Gastroesophageal sphincter (tissue), 3 donors: ENCODE data around the gene GCN1.

Source experiments
- CTCF ChIP-seq, 4 experiments: fragments of 200-600 bp in 2 of 4; fragments of 450-650 bp in 2 of 4; sonication (generic) in 1 of 4; IDR thresholded peaks; one replicate each; pipeline ENCODE4 v1.5.1; 2017 to 2019; ENCODE audit warnings: antibody characterized with exemption in 4 of 4, mild to moderate bottlenecking in 2 of 4, moderate library complexity in 2 of 4
- POLR2A ChIP-seq, 2 donors: fragments of 450-650 bp; IDR thresholded peaks; one replicate each; pipeline ENCODE4 v1.6.1; 2017; ENCODE audit warnings: antibody characterized with exemption in 2 of 2, mild to moderate bottlenecking in 2 of 2, moderate library complexity in 1 of 2

DNA sequence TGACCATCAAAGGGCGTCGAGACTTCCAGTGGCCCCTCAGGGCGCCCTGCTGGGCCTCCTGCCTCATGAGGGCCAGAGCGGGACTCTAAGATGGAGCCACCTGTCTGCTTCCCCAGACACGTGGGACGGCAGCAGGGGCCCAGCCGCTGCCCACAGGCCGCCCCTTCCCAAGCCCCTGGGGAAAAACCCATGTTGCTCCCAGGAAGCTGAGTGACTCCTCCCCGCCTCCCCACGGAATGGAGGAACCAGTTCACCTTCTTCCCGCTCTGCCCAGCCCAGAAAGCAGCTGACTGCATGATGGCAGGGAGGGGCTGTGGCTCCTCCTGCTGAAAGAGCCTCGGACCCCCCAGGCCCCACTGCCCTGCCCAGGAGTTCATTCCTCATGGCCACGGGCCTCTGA lies 92.9 kb downstream of the GCN1 start:
- no peak for TF ChIP-seq CTCF (IDR thresholded peaks at IDR 0.05)
- no peak for TF ChIP-seq POLR2A (IDR thresholded peaks at IDR 0.05)
